Hematopoietic multipotent progenitor cell treated with erythropoietin and hydrocortisone succinate and interleukin-3 and kit ligand, for 8 days (in vitro differentiated cells): ENCODE measurements around the gene CDH23.
A peak's percentile ranks its signal among the peaks of the same experiment; 100 is the strongest.

ENCODE experiments used
- DNase-seq: peaks from one replicate; pipeline ENCODE4 v3.0.0-alpha.2; 2015

CDH23 gene

GRCh38 chr10:71715026-71715425, 318.3 kb downstream of the CDH23 start:
- DNase-seq, result no peak

GRCh38 chr10:71715860-71716259, 319.1 kb downstream of the CDH23 start:
- no peak for DNase-seq

DNA sequence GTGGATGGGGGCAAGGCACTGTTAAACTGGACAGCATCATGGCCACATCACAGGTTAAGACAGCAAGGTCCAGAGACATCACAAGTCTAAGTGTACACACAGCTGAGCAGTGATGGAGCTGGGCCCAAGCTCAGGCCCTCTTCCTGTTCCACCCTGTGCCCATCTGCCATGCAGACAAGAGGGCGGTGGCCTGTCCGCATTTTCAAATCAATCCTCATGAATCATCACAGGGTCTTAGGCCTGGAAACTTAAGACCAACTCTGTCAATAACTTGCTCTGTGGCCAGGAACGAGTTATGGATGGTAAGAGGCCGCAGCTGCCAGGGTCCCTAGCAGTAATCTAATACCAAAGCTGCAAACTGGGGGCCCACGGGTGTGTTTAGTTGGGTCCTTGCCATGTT, 319.7 kb downstream of the CDH23 start:
- DNase-seq, result no peak

- DNase-seq, result no peak
Observed at GRCh38 chr10:71717056-71717455, 320.3 kb downstream of the CDH23 start.

GRCh38 chr10:71717551-71717951, 320.8 kb downstream of the CDH23 start:
- no peak for DNase-seq

DNA sequence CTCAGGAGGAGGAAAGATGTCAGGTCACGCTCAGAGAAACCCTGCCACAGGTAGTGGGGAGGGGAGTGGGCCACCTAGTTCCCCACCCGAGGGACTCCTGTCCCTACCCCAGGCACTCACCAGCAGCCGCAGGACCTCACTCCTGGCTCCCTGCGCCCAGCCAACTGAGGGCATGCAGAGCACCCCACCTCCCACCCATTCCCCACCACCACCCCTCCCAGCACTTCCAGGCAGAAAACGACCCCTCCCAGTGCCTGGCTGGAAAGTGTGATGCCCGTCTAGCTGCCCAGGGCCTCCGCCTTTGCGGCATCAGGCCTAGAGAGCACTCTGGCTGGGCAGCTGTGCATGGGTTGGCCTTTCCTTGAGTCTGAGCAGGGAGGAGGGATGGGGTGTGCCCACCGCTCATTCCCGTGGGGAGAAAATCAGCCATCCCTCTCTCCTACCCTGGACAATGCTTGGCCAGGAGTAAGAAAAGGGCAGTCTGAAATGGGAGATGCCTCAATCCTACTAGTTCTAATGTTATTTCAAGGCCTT, 321.5 kb downstream of the CDH23 start:
- no peak for DNase-seq

DNA sequence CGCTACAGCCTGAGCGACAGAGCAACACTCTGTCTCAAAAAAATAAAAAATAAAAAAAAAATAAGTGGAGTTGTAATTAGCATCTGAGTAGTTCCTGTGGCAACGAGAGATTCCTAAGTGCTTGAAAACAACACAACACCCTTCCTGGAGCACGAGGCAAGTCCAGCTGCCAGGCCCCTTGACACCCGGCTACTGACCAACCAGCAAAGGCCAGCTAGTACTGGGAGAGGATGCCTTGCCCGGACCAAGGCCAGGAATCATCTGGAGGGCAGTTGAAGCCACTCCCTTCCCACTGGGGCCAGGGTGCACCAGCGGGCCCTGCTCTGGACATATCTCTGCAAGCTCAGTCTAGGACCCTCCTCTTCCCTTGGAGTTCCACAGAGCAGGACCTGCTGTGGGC, 322.3 kb downstream of the CDH23 start:
- DNase-seq, result no peak

- no peak for DNase-seq
Observed at GRCh38 chr10:71719464-71720201, 322.9 kb downstream of the CDH23 start, which contains the start of gene C10orf105. Gene C10orf105 (minus strand): TSS chr10:71719778. CDS start chr10:71716337, 3,441 bp downstream.

- no peak for DNase-seq
Observed at GRCh38 chr10:71720288-71720687, 323.6 kb downstream of the CDH23 start.

DNA sequence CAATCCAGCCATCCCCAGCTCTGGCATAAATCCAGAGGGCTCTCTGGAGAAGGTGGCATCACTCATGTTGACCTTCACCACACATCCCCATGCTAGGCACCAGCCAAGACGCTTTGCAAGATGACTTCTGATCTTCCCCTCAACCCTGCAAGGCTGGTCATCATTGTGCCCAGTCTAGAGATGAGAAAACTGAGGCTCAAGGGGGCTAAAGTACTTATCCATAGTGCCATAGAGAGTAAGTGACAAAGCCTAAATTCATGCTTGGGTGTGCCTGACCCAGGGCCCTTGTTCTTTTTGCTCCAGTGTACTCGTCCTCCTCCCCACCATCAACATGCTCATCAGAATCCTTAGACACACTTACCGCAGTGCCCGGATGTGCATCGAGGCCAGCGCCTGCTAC, 324.6 kb downstream of the CDH23 start:
- DNase-seq, result no peak

- DNase-seq, result no peak
Observed at GRCh38 chr10:71722849-71723248, 326.1 kb downstream of the CDH23 start.

GRCh38 chr10:71723311-71723710, 326.6 kb downstream of the CDH23 start:
- no peak for DNase-seq

DNA sequence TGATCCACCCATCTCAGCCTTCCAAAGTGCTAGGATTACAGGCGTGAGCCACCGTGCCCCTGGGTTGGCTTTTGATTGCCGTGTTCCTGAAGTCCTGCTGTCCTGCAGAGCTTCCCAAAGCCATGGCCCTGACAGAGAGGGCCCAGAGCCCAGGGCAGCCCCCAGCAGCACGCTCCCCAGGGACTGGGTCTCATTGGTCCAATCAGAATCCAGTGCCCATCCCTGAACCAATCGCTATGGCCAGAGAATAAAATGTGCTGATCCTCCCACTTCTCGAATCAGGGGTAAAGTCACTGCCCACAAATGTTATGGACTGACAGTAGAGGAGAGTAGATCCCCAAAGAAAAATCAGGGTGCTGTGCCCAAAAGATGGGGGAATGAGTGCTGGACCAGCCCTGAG, 327.8 kb downstream of the CDH23 start:
- no peak for DNase-seq

GRCh38 chr10:71725249-71725648, 328.5 kb downstream of the CDH23 start:
- DNase-seq, result no peak

- DNase-seq, result peak; percentile 71
Observed at GRCh38 chr10:71725998-71726579, 329.4 kb downstream of the CDH23 start.

GRCh38 chr10:71726580-71727104, 329.9 kb downstream of the CDH23 start:
- no peak for DNase-seq

DNA sequence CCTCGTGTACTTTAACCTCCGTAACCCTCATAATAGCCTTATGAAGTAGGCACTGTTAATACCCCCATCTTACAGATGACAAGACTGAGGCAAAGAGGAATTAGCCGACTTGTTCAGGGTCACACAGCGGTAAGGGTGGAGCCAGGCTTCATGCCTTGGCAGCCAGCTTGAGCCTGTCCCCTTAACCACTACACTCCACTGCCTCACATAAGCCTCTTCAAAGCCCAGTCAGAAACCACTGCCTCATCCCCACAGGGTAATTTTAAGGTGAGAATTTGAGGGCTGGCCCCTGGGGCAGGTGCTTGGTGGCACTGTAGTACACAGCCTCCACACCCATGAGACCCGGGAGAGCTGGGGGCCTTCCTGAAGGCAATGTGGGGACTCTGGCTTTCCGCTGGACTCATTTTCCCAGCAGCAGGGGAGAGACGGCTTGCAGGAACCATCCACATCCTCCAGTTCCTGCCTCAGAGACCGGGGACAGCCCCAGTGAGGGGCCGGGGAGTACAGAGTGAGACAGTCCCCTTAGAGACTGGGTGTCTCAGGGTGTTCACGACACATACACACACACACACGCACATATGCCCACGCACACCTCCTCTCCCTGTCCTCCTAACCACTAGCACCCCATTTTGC, 330.5 kb downstream of the CDH23 start:
- DNase-seq, result no peak

GRCh38 chr10:71727738-71728737, 331.3 kb downstream of the CDH23 start:
- DNase-seq, result peak; percentile 92

DNA sequence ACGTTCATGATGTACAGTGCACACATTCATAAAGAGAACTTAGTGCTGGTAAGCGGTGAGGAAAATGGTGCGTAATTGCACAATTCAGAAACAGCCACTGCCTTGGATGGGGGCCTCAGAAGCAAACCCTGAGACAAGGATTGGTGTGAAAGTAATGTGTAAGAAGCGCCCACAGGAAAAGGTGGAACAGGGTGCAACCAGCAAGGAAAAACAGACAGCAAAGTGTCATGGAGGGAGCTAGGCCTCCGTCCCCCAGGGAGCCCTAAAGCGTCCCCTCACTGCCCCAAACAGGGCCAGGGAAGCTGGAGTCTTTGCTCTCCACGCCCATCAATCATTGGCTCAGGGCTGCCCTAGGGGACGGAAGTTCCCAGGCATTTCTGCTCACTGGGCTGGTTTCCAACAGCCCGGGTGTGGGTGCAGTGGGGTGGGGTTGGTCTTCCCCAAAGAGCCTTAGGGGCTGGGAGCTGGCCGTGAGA, 332.5 kb downstream of the CDH23 start:
- DNase-seq, result peak; percentile 91

- no peak for DNase-seq
Observed at GRCh38 chr10:71731791-71732190, 335.1 kb downstream of the CDH23 start.

GRCh38 chr10:71734797-71735196, 338.1 kb downstream of the CDH23 start:
- DNase-seq, result no peak
